GM21723 (cell line): ENCODE results near the gene CTPS1.

Source experiments
- ATAC-seq: cut with Tn5 transposase; IDR thresholded peaks from one replicate; pipeline ENCODE4 v1.9.1; 2021; ENCODE audit warnings: mild to moderate bottlenecking, moderate library complexity; ENCODE audit not compliant: unreplicated experiment

The CTPS1 gene

GRCh38 chr1:40965531-40965930, 14.0 kb upstream of the CTPS1 start:
- ATAC-seq: no peak

DNA sequence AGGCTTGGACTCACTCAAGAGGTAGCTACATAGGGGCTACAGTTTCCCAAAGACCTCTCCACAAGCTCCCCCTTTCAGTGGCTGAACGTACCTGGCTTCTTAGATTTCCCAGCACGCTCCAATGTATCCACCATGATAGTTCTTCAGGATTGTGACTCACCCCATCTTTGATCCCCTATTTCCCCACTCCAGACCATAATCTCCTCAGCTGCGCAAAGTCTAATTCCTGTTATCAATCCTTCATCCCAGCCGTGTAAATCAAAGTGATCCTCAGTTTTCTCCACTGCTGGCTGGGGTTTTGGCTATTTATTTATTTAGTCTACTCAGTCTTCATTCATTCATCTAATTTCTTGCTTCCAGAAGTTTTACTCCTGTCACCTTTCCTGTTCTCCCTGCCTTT, 13.1 kb upstream of the CTPS1 start:
- no peak for ATAC-seq

DNA sequence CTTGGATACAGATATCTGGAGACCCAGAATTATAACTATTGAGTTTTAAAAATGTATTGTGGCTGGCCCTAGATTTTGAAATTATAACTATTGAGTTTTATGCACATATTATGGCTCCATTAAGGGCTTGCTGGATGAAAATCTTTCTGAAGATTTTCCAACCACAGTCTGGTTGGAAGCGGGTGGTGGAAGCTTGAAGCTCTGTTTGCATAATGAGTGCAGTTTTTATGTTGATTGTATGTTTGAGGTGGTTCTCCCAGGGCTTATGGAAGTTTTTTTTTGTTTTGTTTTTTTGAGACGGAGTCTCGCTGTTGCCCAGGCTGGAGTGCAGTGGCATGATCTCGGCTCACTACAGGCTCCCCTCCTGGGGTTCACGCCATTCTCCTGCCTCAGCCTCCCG, 10.1 kb upstream of the CTPS1 start:
- no peak for ATAC-seq

GRCh38 chr1:40971966-40972365, 7.5 kb upstream of the CTPS1 start:
- no peak for ATAC-seq

DNA sequence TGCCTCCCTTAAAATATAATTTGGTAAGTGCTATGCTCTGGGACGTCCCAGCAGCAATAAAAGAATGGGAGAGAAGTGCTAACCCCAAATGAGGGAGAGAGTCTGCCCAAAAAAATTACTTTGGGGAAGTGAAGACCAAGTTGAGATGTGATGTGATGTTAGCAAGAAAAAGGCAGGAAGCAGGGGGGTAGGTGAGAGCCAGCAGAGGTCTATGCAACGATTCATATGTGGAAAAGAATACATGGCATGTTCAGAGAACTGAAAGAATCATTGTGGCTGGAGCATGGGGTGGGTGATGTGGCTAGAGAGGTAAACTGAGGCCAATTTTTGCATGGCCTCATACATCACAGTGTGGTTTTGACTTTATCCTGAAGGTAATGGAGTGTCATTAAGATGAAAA, 5.6 kb upstream of the CTPS1 start:
- ATAC-seq: no peak

- ATAC-seq: no peak
Observed at GRCh38 chr1:40974945-40975344, 4.6 kb upstream of the CTPS1 start.

GRCh38 chr1:40976952-40977690, 2.4 kb upstream of the CTPS1 start:
- ATAC-seq: no peak

DNA sequence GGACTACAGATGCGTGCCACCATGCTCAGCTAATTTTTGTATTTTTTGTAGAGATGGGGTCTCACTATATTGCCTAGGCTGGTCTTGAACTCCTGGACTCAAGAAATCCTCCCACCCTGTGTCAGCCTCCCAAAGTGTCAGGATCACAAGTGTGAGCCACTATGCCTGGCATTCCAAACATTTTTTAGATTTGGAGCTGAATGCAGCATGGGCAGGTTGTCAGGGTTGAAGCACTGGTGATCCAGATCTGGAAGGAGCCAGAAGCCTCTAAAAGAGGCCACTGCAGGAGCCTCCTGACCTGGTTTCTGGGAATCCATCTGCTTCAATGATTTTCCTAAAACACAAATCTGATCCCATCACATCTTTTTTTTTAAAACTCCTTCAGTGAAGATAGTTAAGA, 1.8 kb upstream of the CTPS1 start:
- ATAC-seq: no peak

DNA sequence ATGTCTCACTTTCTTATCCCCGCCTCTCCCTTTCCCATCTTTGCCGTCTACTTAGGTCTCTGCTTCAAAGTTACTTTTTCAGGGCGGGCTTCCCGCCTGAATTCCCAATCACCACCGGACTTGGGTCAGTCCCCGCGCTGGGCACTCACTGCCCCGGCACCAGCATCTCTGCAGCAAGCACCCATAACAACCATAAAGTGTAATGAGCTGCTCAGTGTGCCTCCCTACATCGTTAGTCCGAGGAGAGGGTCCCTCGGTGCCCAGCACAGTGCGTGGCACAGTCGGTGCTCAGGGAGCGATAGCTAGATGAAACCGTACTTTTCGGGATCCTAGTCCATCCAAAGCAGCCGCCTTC, 633 bp upstream of the CTPS1 start:
- no peak for ATAC-seq

DNA sequence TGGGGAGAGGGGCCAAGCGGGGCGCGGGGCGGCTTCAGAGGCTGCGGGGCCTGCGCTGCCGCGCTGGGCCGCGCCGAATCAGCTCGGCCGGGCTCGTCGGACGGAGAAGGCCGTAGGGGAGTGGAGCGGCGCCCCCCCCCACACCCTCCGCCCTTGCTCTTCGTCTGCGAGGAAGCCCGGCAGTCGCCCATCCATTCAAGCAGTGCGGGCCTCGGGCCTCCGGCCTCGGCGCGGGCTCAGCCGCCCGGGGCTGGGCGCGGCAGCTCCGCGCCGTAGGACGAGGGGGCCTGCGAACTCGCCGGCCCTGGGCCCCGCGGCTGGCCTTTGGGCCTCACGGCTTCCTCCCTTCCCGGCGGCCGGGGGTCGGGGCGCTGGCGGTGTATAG, 564 bp downstream of the CTPS1 start:
- ATAC-seq: peak; percentile 26

- peak; percentile 17 for ATAC-seq
Observed at GRCh38 chr1:40980453-40981121, 1.1 kb downstream of the CTPS1 start.

DNA sequence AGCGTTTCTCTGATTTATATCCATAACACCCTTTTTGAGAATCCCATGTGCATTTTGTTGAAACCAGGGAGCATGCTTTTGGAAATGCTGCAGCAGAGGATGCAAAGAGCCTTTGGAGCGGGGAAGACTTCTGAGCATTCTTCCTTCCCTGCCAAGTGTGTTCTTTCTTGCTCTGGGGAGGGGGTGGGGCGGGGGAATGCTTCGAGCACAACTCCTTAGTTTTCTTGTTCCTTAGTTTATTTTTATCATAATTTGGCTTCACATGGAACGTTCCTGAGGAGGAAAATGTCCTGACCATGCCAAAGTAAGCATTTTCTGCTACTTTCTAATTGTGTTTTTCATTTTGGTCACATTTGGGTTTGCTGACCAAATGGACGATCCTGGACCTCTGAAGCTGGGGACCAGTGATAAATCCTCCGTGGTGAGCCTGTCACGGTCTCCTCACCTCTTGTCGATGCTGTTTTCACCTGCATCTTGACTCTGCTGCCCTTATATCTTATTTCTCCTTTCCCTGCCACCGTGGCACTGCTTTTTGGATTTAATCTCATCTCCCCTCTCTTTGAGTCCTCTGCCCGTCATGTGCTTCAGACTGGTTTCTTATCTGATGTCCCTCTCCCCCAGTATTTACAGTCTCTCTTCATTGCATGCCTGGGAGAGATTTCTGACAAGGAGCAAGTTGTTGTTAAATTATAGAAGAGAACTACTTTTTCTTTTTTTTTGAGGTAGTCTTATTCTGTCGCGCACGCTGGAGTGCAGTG, 2.4 kb downstream of the CTPS1 start:
- no peak for ATAC-seq

DNA sequence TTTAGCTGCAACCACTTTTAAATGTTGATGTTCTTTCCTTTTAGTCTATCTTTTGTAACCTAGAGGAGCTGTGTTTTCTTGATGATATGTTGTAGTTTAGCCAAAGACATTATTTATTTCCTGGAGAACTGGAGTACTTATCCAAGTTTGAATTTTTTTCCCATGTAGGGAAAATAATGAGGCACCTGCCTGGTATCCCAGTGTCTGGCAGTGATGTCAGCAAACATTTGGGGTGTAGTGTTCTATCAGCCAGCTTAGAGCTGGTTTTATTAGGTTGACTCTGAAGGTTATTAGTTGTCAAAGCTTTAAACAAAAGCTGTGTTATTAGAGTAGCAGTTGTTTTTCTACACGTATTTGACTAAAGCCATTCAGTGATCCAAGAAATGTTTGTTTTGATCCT, 3.2 kb downstream of the CTPS1 start:
- ATAC-seq: no peak

DNA sequence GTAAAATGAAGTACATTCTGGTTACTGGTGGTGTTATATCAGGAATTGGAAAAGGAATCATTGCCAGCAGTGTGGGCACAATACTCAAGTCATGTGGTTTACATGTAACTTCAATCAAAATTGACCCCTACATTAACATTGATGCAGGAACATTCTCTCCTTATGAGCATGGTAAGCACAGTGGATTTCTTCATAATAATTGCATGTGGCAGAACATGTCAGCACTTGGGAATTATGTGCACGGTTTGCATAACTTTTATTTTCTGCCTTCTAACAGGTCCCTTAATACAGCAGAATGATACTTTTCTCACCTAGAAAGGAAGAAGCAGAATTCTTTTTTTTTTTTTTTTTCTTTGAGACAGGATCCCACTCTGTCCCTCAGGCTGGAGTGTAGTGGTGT, 3.8 kb downstream of the CTPS1 start:
- ATAC-seq: no peak

DNA sequence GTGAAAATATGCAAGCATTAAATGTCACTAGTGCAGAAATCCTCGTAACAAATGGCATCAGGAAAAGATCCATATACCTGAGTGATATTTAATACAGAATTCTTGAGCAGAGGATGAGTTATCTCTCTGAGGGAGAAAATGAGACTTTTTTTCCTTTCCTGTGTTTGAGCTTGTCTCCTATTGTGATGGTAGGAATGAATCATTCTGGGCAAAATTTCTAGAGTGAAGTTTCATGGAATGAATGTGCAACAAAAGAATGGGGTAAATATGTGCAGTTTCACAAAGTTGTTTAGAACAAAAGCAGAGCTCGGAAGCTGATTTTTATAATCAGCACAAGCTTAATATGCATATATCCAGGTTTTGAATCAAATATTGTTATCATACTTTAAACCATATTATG, 4.6 kb downstream of the CTPS1 start:
- ATAC-seq: no peak

DNA sequence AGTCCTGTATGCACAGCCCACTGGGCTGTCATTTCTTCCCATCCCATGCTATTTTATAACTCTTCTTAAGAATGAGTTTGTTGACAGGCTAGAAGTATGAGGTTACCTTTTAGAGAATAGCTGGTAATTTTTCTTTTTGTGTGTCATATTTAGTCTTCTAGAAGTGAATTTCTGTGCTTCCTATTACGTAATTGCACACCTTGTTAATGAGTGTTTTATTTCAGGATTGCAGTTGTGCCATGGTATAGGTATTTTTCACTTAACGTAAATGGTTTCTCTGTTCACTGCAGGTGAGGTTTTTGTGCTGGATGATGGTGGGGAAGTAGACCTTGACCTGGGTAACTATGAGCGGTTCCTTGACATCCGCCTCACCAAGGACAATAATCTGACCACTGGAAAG, 5.0 kb downstream of the CTPS1 start:
- no peak for ATAC-seq

DNA sequence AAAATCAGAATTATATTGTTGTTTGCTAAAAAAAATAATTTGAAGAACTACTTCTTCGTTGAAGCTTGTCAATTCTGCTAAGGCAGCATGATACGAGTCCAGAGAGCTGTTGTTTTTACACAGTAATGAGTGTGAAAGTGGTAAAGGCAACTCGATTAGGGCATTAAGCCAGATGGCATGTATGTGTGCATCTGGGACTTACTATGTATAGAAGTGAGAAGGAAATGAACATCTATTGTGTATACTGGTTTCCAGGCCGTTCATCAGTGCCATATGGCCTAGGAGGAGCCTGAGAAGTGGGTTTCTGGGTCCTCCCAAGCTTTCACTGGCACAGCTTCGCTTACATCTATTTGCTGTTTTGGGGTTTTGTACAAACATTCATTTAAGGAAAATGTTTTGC, 5.7 kb downstream of the CTPS1 start:
- no peak for ATAC-seq

DNA sequence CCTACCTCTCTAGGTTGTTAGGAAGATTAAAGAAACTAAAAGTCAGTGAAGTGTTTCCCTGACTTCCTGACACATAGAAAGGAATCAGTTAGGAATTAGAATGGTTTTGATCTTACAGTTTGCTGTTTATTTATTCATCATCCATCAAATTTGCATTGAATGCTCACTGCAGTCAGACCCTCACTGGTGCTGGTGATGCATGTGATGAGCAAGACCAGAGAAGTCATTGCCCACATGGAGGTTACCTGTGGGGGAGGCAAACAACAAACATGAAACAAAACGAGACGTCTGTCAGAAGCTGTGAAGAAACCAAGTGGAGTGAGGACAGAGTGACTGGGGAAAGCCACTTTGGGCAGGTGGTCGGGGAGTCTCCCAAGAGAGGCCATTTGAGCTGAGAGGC, 6.4 kb downstream of the CTPS1 start:
- ATAC-seq: no peak

DNA sequence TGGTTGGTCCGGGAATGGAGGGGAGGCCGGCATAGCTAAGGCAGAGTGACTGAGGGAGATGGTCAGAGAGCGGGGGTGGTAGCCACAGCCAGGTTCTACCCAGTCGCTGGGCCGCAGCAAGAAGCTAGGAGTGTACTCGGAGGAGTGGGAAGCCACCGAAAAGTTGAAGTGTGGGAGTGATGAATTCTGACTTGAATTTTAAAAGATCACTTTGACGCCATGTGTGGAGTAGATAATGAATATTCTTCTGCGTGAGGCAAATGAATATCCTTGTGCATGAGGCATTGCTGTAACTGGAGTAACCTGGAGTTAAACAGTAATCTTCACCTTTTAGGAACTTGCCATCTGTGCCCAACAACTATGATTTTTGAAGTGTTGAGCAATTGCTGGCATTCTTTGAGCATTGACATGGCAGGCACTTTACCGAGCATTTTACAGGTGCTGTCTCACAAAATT, 6.9 kb downstream of the CTPS1 start:
- ATAC-seq: no peak

- no peak for ATAC-seq
Observed at GRCh38 chr1:40986956-40987355, 7.5 kb downstream of the CTPS1 start.

GRCh38 chr1:40987439-40988276, 8.2 kb downstream of the CTPS1 start:
- no peak for ATAC-seq
